ENCODE measurements around the gene BRAT1. TPM values are rescaled to one million over a fixed set of nuclear protein-coding genes. Genes with fewer than 3 reads are reported as not detected.

BRAT1 gene
- total RNA-seq, 2 donors from 2014 or later = 34.0 to 42.8 TPM

DNA sequence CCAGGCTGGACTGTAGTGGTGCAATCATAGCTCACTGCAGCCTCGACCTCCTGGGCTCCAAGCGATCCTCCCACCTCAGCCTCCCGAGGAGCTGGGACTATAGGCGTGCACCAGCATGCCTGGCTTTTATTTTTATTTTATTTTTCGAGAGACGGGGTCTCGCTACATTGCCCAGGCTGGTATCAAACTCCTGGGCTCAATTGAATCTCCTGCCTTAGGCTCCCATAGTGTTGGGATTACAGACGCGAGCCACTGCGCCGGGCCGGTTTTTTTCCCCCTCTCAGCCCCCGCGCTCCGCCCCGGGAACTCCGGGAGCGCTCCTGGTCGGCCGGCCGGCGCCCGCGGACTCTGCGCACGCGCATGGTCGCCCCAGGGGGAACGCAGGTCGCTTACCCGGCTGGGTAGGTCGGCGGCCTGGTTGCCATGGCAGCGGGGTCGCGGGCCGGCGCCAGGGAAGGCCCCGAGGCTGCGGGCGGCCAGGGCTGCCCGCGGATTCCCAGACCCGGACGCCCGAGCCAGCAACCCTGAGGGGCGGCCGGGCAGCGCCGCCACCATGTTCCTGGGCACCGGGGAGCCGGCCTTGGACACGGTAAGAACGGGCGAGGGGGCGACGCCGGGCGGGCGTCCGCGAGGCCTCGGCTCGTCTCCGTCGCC, 3.4 kb upstream of the BRAT1 start, which contains the start of gene IQCE:
IQCE (plus strand) TSS at position 351 of the 654 bp plus-strand sequence; CDS start at position 554, 203 bp downstream.
- peak; percentile 40 for ATAC-seq (replicated peaks)
- no peaks in the 10 kb centered on the region for H3K27me3 Mint-ChIP-seq
- H3K4me3 Mint-ChIP-seq = peak within 1 kb of the TSS; percentile 70
- H3K9me3 Mint-ChIP-seq = no peaks in the 10 kb centered on the region
- peak within 1 kb of the TSS; percentile 17 for H3K27ac Mint-ChIP-seq
- H3K4me1 Mint-ChIP-seq = peaks cover 5% of the 10 kb centered on the region
- H3K36me3 Mint-ChIP-seq (ENCODE audit: low read depth) = peaks cover 10% of the 10 kb centered on the region

DNA sequence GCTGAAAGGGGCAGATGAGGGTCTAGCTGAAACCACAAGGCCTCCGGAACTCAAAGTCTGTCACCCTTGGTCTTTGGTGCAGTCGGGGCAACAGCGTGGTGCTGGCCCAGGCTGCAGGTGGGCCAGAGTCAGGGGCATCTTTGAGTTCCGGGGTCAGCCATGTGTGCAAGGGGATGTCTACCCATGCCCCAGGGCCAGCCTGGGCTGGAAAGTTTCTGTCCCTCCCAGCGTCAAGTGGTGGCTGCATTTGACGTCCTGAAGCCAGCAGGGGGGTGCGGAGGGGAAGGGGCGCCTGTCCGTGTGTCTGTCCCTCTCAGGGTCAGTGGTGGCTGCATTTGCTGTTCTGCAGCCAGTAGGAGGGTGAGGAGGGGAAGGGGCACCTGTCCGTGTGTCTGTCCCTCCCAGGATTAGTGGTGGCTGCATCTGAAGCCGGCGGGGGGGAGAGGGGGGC, 638 bp downstream of the BRAT1 start:
- peak overlapping the region; percentile 80 for H3K27ac Mint-ChIP-seq
- ATAC-seq (replicated peaks) = no peak
- peaks cover 45% of the 10 kb centered on the region for H3K36me3 Mint-ChIP-seq (ENCODE audit: low read depth)
- no peaks in the 10 kb centered on the region for H3K27me3 Mint-ChIP-seq
- H3K4me1 Mint-ChIP-seq = peaks cover 9% of the 10 kb centered on the region
- no peaks in the 10 kb centered on the region for H3K9me3 Mint-ChIP-seq
- H3K4me3 Mint-ChIP-seq = peak overlapping the region; percentile 83

DNA sequence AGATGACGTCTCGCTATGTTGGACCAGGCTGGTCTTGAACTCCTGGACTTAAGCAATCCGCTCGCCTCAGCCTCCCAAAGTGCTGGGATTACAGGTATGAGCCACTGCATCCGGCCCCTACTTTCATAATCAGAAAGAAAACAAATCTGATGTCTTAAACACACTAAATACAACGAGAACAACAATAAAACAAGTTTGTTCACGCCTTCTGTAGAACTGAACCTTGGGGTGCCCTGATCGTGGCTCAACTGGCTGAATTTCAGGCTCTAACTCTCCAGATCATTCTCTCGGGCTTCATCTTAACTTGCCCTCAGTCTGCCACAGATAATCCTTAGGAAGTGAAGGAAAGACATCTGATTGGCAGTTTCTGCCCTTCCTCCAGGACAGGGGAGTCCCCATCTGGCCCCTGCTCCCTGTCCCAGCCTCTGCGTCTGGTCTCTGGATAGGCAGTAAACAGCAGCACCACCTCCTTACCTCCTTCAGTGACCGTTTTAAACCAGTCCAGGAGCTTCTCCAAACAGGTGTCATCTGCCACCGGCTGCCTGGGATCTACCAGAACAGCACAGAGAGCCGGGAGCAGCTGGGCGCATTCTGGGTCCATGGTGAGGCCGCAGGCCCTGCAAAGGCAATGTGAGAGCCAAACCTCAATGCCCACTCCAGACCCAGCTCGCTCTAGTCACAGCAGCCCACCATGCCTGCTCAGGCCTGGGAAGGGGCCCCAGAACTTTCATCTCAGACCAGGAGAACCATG, 1.3 kb downstream of the BRAT1 start:
- H3K27ac Mint-ChIP-seq = peak overlapping the region; percentile 80
- no peaks in the 10 kb centered on the region for H3K9me3 Mint-ChIP-seq
- peaks cover 52% of the 10 kb centered on the region for H3K36me3 Mint-ChIP-seq (ENCODE audit: low read depth)
- no peaks in the 10 kb centered on the region for H3K27me3 Mint-ChIP-seq
- peaks cover 13% of the 10 kb centered on the region for H3K4me1 Mint-ChIP-seq
- peak overlapping the region; percentile 83 for H3K4me3 Mint-ChIP-seq
- ATAC-seq (replicated peaks) = no peak

DNA sequence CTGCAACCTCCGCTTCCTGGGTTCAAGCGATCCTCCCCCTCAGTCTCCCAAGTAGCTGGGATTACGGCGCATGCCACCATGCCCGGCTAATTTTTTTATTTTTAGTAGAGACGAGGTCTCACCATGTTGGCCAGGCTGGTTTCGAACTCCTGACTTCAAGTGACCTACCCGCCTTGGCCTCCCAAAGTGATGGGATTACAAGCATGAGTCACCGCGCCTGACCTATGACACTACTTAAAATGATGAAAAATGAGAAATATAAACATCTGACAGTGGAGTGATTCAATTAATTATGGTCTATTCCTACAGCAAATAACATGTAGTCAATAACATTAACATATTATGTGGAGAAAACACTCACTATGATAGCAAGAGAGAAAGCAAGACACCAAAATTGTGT, 2.2 kb downstream of the BRAT1 start:
- peak overlapping the region; percentile 47 for H3K27ac Mint-ChIP-seq

DNA sequence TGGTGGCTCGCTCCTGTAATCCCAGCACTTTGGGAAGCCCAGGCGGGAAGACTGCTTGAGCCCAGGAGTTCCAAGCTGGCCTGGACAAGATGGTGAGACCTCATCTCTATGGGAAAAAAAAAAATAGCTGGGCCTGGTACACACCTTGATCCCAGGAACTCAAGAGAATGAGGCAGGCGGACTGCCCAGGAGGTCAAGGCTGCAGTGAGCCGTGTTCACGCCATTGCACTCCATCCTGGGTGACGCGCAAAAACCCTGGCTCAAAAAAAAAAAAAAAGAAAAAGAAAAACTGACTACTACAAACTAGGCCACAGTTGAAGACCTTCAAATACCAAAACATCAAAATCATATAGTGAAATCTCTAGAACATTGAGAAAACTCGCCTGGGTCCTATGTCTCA, 3.9 kb downstream of the BRAT1 start:
- peaks cover 13% of the 10 kb centered on the region for H3K4me1 Mint-ChIP-seq
- H3K9me3 Mint-ChIP-seq = no peaks in the 10 kb centered on the region
- H3K4me3 Mint-ChIP-seq = no peak overlapping the region
- no peak for ATAC-seq (replicated peaks)
- peaks cover 77% of the 10 kb centered on the region for H3K36me3 Mint-ChIP-seq (ENCODE audit: low read depth)
- no peaks in the 10 kb centered on the region for H3K27me3 Mint-ChIP-seq
- H3K27ac Mint-ChIP-seq = no peak overlapping the region

More for the DNA sequence above, 2.2 kb downstream of the BRAT1 start:
- ATAC-seq (replicated peaks) = no peak
- Mint-ChIP-seq H3K36me3 (ENCODE audit: low read depth) (peaks cover 60% of the 10 kb centered on the region), H3K27me3 (no peaks in the 10 kb centered on the region), H3K9me3 (no peaks in the 10 kb centered on the region), H3K4me1 (peaks cover 13% of the 10 kb centered on the region), H3K4me3 (peak overlapping the region; percentile 83)

DNA sequence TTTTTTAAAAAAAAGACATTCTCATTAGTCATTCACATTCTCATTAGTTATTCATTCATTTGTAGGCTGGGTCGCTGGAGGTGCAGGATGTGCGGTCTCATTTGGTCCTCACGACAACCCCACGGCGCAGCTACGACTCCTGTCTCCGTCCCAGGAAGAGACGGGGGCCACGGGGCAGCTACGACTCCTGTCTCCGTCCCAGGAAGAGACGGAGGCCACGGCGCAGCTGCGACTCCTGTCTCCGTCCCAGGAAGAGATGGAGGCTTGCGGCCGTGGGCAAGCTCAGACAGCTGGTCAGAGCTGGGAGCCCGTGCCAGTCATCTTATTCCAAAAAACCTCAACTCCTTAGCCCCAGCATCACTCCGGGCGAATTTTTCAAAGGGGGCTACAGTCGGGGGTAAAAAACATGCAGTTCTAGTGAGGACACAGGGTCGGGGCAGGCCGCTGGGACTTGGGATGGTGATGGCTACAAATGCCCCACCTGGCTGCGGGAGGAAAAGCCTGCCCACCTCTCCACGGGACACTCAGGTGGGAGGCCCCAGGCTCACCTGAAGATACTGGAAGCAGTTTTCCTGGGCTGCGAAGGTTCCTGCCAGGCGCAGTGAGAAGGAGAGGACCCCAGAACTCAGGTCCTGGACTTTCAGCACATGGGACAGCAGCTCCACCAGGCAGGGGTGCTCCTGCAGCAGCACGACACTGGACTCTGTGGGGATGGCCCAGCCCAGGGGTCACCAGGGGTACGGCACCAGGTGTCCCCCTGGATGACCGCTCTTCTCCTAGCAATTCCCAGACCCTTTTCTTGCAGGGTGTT, 8.3 kb downstream of the BRAT1 start:
- no peak for ATAC-seq (replicated peaks)
- H3K27me3 Mint-ChIP-seq = no peaks in the 10 kb centered on the region
- H3K4me3 Mint-ChIP-seq = no peak overlapping the region
- H3K36me3 Mint-ChIP-seq (ENCODE audit: low read depth) = peaks cover 91% of the 10 kb centered on the region
- peaks cover 9% of the 10 kb centered on the region for H3K4me1 Mint-ChIP-seq
- H3K27ac Mint-ChIP-seq = no peak overlapping the region
- H3K9me3 Mint-ChIP-seq = no peaks in the 10 kb centered on the region

DNA sequence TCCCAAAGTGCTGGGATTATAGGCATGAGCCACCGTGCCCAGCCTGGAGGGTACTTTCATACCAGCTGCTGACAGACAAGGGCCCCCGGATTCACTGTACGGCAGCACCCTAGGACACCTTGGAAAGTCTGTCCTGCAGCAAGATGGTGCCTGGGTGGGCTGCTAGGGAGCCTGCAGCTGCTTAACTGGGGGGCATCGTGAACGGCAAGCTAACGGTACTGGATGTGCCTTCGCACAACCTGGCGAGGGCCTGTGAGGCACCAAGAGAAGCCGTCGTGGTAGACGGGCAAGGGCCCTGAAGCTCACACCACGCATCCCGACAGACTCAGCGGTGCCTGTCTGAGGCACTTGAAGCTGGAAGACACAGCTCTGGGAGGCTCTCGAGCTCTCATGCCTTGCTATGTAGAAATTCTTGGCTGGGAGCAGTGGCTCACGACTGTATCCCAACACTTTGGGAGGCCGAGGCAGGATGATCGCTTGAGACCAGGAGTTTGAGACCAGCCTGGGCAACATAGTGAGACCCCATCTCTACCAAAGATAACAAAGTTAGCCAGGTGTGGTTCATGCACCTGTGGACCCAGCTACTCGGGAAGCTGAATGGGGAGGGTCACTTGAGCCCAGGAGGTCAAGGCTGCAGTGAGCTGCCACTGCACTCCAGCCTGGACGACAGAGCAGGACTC, 9.4 kb downstream of the BRAT1 start:
- peaks cover 9% of the 10 kb centered on the region for H3K4me1 Mint-ChIP-seq
- no peaks in the 10 kb centered on the region for H3K27me3 Mint-ChIP-seq
- no peak for ATAC-seq (replicated peaks)
- H3K27ac Mint-ChIP-seq = no peak overlapping the region
- peaks cover 80% of the 10 kb centered on the region for H3K36me3 Mint-ChIP-seq (ENCODE audit: low read depth)
- H3K4me3 Mint-ChIP-seq = no peak overlapping the region
- H3K9me3 Mint-ChIP-seq = no peaks in the 10 kb centered on the region

DNA sequence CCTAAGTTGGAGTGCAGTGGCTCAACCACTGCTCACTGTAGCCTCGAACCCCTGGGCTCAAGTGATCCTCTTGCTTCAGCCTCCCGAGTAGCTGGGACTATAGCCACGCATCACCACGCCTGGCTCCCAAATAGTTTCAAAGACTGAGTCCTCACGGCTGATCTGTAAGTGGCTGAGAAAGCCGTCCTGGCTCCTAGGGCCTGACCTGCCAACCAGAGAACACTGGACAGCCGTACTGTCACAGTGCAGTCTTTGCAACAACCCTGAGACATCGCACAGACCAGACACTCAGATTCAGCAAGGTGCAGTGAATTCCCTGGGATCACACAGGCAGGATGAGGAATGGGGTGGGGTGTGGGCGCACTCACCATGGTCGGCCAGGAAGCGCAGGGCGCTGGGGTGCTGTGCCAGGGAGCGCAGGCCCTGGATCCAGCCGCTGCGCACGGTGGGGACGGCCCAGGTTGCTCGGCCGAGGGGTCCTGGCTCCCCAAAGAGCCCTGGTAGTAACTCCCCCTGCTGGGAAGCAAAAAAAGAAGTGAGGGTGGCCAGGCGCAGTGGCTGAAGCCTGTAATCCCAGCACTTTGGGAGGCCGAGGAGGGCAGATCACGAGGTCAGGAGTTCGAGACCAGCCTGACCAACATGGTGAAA, 10.7 kb downstream of the BRAT1 start:
- no peak overlapping the region for H3K27ac Mint-ChIP-seq
- H3K9me3 Mint-ChIP-seq = no peaks in the 10 kb centered on the region
- ATAC-seq (replicated peaks) = no peak
- peaks cover 4% of the 10 kb centered on the region for H3K4me1 Mint-ChIP-seq
- peaks cover 68% of the 10 kb centered on the region for H3K36me3 Mint-ChIP-seq (ENCODE audit: low read depth)
- H3K27me3 Mint-ChIP-seq = no peaks in the 10 kb centered on the region
- no peak overlapping the region for H3K4me3 Mint-ChIP-seq

DNA sequence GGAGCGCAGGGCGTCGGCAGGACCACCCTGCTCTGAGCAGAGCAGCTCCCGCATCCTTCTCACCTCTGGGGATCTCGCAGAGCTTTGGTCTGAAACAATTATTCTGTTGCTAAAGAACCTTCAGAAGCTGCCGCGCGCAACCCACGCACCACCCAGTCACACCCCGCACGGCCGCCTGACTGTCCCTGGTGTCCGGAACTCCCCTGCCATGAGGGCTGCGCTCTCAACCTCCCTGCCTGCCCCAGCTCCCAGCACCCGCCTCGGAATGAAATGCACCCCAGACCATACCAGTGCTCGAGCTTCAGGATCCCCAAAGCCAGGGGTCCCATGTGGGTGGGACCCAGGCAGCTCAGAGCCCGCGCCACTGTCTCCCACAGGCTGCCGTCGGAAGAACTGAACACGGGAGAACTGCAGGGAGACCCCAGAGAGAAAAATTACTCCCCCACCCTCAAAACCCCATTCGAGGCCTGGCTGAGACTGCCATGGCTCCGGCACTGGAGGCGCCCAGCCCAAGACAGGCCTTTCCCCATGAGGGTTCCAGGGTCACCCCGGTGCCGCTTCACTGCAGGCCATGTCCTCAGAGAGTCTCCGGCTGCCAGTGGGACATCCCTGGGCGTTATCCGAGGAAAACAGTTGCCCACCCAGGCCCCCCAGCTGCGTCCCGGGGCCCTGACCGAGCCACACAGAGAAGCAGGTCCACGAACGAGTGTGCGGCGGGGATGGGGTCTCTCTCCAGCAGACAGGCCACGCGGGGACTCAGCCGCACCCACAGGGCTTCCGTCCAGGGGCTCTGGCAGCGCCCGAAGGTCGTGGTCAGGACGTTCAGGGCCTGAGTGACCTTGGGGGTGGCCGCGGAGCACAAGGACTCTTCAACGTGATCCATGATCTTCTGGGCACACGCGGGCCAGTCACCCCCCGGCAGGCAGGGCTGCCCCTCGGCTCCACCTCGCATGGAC, 12.1 kb downstream of the BRAT1 start:
- H3K4me1 Mint-ChIP-seq = no peaks in the 10 kb centered on the region
- H3K36me3 Mint-ChIP-seq (ENCODE audit: low read depth) = peaks cover 54% of the 10 kb centered on the region
- ATAC-seq (replicated peaks) = no peak
- H3K27me3 Mint-ChIP-seq = no peaks in the 10 kb centered on the region
- no peaks in the 10 kb centered on the region for H3K9me3 Mint-ChIP-seq
- H3K27ac Mint-ChIP-seq = no peak overlapping the region
- no peak overlapping the region for H3K4me3 Mint-ChIP-seq

DNA sequence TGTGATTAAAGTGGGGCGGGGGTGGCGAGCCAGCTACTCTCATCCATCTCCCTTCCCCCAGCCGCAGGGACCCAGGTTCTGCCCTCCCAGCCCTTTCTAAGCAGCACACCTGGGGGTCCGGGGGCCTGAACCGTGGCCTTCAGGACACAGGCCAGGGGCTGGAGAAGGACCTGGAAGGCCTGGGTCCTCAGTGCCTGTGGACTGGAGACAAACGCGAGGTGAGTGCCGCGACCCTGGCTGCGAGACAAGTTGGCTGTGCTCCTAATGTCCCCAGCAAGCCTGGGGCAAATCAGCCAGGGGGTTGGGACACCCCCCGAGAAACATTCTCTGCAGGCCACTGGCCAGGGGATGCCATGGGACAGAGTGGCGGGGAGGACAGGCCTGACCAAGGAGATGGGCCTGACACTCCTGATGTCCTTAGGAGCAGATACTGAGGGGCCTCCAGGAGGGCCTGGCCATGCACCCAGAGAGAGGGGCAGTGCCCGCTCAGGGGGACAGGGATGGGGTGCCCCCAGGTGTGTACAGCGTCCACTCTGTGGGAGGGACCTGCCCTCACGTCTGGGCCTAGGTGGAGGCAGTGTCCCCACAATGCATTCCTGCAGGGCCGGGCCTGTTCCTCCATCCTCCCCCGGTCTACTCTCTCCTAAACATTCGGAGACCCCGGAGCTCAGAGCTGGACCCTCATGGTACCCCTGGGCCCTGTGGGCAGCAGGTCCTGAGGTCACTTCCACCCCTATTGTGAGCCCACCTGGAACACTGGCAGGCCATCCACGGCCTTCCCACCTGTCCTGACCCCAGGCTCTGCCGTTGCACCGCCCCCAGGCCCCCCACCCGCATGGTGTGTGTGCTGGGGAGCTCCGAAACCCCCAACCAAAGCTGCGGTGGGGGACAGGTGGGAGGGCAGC, 13.1 kb downstream of the BRAT1 start:
- ATAC-seq (replicated peaks) = peak; percentile 9
- Mint-ChIP-seq H3K4me3 (no peak overlapping the region), H3K9me3 (no peaks in the 10 kb centered on the region), H3K36me3 (ENCODE audit: low read depth) (peaks cover 45% of the 10 kb centered on the region), H3K27me3 (no peaks in the 10 kb centered on the region), H3K27ac (no peak overlapping the region), H3K4me1 (no peaks in the 10 kb centered on the region)

DNA sequence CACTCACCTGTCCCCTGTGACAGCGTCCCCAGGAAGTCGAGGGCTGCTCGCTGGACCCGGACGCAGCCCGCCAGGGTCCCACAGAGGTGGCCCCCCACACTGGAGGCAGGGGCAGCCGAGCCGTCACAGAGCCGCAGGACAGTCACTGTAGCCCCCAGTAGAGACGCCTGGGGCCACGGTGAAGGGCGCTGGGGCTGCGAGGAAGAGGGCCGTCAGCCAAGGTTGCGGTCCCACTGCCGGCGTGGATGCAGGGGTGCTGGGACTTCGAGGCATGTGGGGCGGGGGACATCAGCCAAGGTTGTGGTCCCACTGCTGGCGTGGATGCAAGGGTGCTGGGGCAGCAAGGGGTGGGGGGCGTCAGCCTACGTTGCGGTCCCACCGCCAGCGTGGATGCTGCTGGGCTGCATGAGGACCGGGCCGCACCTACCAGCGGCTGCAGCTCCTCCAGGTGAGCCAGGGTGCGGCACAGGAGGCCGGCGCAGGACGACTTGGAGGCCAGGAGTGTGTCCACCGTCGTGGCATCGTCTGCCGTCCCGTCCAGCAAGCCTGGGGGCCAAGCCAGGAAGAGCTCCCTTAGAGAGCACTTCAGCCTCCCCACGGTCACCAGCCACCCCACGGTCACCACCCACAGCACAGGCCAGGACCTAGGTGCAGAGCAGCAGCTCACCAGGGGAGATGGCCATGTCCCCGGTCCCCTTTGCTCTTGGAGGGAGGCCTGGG, 13.9 kb downstream of the BRAT1 start:
- H3K27me3 Mint-ChIP-seq = no peaks in the 10 kb centered on the region
- H3K27ac Mint-ChIP-seq = no peak overlapping the region
- H3K4me3 Mint-ChIP-seq = no peak overlapping the region
- H3K4me1 Mint-ChIP-seq = no peaks in the 10 kb centered on the region
- ATAC-seq (replicated peaks) = no peak
- H3K36me3 Mint-ChIP-seq (ENCODE audit: low read depth) = peaks cover 37% of the 10 kb centered on the region
- no peaks in the 10 kb centered on the region for H3K9me3 Mint-ChIP-seq

DNA sequence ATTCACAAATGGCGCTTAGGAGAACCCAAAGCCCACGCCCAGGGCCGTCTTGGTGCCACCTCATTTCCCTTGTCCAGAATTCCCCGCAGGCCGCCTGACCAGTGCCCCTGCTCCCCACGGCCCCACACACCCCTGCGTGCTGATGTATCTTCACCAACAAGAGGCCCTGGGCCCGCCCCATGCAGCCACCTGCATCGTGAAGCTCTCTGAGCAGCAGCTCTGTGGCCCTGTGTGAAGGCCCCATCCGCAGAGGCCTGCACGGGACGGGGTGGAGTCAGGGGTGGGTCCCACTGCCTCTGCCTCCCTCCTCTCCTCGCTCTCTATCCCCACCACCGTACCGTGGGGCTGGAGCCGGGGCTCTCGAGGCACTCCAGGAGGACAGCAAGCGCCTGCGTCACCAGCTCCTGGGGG, 14.7 kb downstream of the BRAT1 start:
- Mint-ChIP-seq H3K27me3 (no peaks in the 10 kb centered on the region), H3K4me1 (no peaks in the 10 kb centered on the region), H3K36me3 (ENCODE audit: low read depth) (peaks cover 29% of the 10 kb centered on the region), H3K4me3 (no peak overlapping the region), H3K27ac (no peak overlapping the region), H3K9me3 (no peaks in the 10 kb centered on the region)
- ATAC-seq (replicated peaks) = no peak

All from activated T-helper 17 cell treated with anti-CD3 and anti-CD28 coated beads, Interleukin-2, amount 50 U/mL, for 72 hours (primary cell).